GM12878 (cell line): ENCODE measurements around the gene CATSPERZ. TPM values are rescaled to one million over a fixed set of nuclear protein-coding genes. Genes with fewer than 3 reads are reported as not detected.

ENCODE experiments used
- CHD1 ChIP-seq: IDR thresholded peaks from 2 replicates; pipeline ENCODE4 v1.6.1; 2012; ENCODE audit warnings: low read depth, low read length, improper control_type of control experiment
- CUX1 ChIP-seq: IDR thresholded peaks from 2 replicates; pipeline ENCODE4 v1.6.1; 2012; ENCODE audit warnings: improper control_type of control experiment, low read depth, low read length; ENCODE audit not compliant: insufficient replicate concordance
- EP300 ChIP-seq, 2 experiments: fragments of 150-350 bp in 1 of 2; IDR thresholded peaks; 2 replicates each; pipeline ENCODE4 v1.6.1; 2011 to 2012; ENCODE audit warnings: low read depth in 2 of 2, low read length in 2 of 2, borderline replicate concordance in 1 of 2, improper control_type of control experiment in 1 of 2, inconsistent platforms in 1 of 2; ENCODE audit not compliant: control insufficient read depth in 1 of 2
- GABPA ChIP-seq: IDR thresholded peaks from 2 replicates; pipeline ENCODE4 v1.6.1; 2014; ENCODE audit warnings: antibody characterized with exemption, low read depth, mild to moderate bottlenecking, inconsistent platforms
- HSF1 ChIP-seq: fragments of 150-350 bp; IDR thresholded peaks from 2 replicates; pipeline ENCODE4 v1.6.1; 2014; ENCODE audit warnings: mild to moderate bottlenecking, low read depth, low read length
- PRDM15 ChIP-seq: fragments of 450-650 bp; formaldehyde crosslinking; IDR thresholded peaks from 2 replicates; pipeline ENCODE4 v1.4.0; 2020; ENCODE audit warnings: mild to moderate bottlenecking, moderate library complexity
- RUNX3 ChIP-seq: IDR thresholded peaks from 2 replicates; pipeline ENCODE4 v1.6.1; 2012; ENCODE audit warnings: low read length, inconsistent platforms
- SMAD1 ChIP-seq: fragments of 450-650 bp; IDR thresholded peaks from 2 replicates; pipeline ENCODE4 v1.6.1; 2018; ENCODE audit warnings: mild to moderate bottlenecking, low read depth; ENCODE audit not compliant: partially characterized antibody
- SUZ12 ChIP-seq: fragments of 200-600 bp; sonication (generic); IDR thresholded peaks from one replicate; pipeline ENCODE4 v1.6.1; 2018; ENCODE audit warnings: antibody characterized with exemption, mild to moderate bottlenecking; ENCODE audit not compliant: unreplicated experiment
- TCF12 ChIP-seq: IDR thresholded peaks from 2 replicates; pipeline ENCODE4 v1.6.1; 2011; ENCODE audit warnings: low read depth, mild to moderate bottlenecking, low read length
- USF1 ChIP-seq: IDR thresholded peaks from 2 replicates; pipeline ENCODE4 v1.6.1; 2011; ENCODE audit warnings: borderline replicate concordance, low read depth, mild to moderate bottlenecking, moderate library complexity, mixed read lengths, low read length; ENCODE audit not compliant: insufficient read depth; ENCODE audit errors: extremely low read length
- ZNF384 ChIP-seq: IDR thresholded peaks from 2 replicates; pipeline ENCODE4 v1.6.1; 2012; ENCODE audit warnings: low read depth, mild to moderate bottlenecking, low read length, improper control_type of control experiment, borderline replicate concordance
- polyA plus RNA-seq, 11 experiments: library from polyadenylated mRNA; depleted of rRNA in 4 of 11; unstranded in 6 of 11; stranded (reverse) in 5 of 11; fragments of >200 nt; fragmentation: Nextera tagmentation in 4 of 11; fragmentation: Illumina TruSeq in 1 of 11; extraction: Ambion mirVana in 4 of 11; extraction: Trizol in 1 of 11; gene quantifications; 1 replicate in 1 of 11; 2 replicates in 10 of 11; pipeline versions ENCODE4 v1.2.1 to v1.2.3, GENCODE V29; 2011 to 2016; ENCODE audit warnings: inconsistent platforms in 2 of 11, missing spikeins in 2 of 11, low read depth in 1 of 11
- total RNA-seq, 4 experiments: library from RNA; depleted of rRNA in 3 of 4; stranded (reverse); fragments of >200 nt in 3 of 4; fragmentation: Illumina TruSeq in 1 of 4; extraction: Trizol in 1 of 4; gene quantifications; 2 replicates each; pipeline versions ENCODE4 v1.2.1 to v1.2.3, GENCODE V29; 2013 to 2021
- TF ChIP-seq, protein P1 (sequence below): fragments of 450-650 bp; IDR thresholded peaks from 2 replicates; pipeline ENCODE4 v1.6.1; 2018; ENCODE audit warnings: borderline replicate concordance, mild to moderate bottlenecking; ENCODE audit not compliant: partially characterized antibody

Gene CATSPERZ
- total and polyA plus RNA-seq, 10 of the 15 experiments (the other 5 are each of a cell fraction or from before 2014, with no cell fraction given): 0.12 to 0.31 TPM; not detected in 8

- TF ChIP-seq CUX1 (no peak), ZNF384 (no peak), TCF12 (no peak), SUZ12 (no peak), GABPA (no peak), EP300 (IDR thresholded peaks at IDR 0.05; ENCODE audit: borderline replicate concordance in 1 of 2, control insufficient read depth in 1 of 2, low read depth in 2 of 2, low read length in 2 of 2) (no peak), SMAD1 (no peak), RUNX3 (peak; percentile 79), HSF1 (no peak), PRDM15 (CRISPR knock-in tag) (no peak), CHD1 (0 out of 2 replicates have a peak, but pooled peaks have one; percentile 46), USF1 (peak; percentile 46)
- TF ChIP-seq, protein P1, sequence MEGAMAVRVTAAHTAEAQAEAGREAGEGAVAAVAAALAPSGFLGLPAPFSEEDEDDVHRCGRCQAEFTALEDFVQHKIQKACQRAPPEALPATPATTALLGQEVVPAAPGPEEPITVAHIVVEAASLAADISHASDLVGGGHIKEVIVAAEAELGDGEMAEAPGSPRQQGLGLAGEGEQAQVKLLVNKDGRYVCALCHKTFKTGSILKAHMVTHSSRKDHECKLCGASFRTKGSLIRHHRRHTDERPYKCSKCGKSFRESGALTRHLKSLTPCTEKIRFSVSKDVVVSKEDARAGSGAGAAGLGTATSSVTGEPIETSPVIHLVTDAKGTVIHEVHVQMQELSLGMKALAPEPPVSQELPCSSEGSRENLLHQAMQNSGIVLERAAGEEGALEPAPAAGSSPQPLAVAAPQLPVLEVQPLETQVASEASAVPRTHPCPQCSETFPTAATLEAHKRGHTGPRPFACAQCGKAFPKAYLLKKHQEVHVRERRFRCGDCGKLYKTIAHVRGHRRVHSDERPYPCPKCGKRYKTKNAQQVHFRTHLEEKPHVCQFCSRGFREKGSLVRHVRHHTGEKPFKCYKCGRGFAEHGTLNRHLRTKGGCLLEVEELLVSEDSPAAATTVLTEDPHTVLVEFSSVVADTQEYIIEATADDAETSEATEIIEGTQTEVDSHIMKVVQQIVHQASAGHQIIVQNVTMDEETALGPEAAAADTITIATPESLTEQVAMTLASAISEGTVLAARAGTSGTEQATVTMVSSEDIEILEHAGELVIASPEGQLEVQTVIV: no peak
Observed at GRCh38 chr11:64304316-64305072, 4.3 kb downstream of the CATSPERZ start (continued).
